ENCODE data around the gene S100A5. TPM values are rescaled to one million over a fixed set of nuclear protein-coding genes. Genes with fewer than 3 reads are reported as not detected.
A peak's percentile ranks its signal among the peaks of the same experiment; 100 is the strongest.

The S100A5 gene
- total and polyA plus RNA-seq, 7 donors, result not detected

GRCh38 chr1:153532769-153533599 lies 7.8 kb downstream of the S100A5 start:
- peak overlapping the region; percentile 15 for H3K27ac ChIP-seq
- peaks cover 0 to 12% (median 0%) of the 10 kb centered on the region in 3 donors for H3K27me3 ChIP-seq (ENCODE audit: insufficient read depth in 3 of 3, low read length in 2 of 3)
- WGBS, 3 donors, result 22 to 28% (median 24%) methylated on average over 34 of the region's 34 CpGs
- TF ChIP-seq, protein P1, sequence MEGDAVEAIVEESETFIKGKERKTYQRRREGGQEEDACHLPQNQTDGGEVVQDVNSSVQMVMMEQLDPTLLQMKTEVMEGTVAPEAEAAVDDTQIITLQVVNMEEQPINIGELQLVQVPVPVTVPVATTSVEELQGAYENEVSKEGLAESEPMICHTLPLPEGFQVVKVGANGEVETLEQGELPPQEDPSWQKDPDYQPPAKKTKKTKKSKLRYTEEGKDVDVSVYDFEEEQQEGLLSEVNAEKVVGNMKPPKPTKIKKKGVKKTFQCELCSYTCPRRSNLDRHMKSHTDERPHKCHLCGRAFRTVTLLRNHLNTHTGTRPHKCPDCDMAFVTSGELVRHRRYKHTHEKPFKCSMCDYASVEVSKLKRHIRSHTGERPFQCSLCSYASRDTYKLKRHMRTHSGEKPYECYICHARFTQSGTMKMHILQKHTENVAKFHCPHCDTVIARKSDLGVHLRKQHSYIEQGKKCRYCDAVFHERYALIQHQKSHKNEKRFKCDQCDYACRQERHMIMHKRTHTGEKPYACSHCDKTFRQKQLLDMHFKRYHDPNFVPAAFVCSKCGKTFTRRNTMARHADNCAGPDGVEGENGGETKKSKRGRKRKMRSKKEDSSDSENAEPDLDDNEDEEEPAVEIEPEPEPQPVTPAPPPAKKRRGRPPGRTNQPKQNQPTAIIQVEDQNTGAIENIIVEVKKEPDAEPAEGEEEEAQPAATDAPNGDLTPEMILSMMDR (IDR thresholded peaks at IDR 0.05), result peak; percentile 70
- peaks cover 12% of the 10 kb centered on the region for H3K4me1 ChIP-seq
- H3K9me3 ChIP-seq, result no peaks in the 10 kb centered on the region
- H3K36me3 ChIP-seq (ENCODE audit: insufficient read depth in 1 of 2, low read depth in 1 of 2), result no peaks in the 10 kb centered on the region
- ATAC-seq, result peak; percentile 58 to 77 (median 68)
- peak overlapping the region; percentile 77 for H3K4me3 ChIP-seq
- DNase-seq, result peak; percentile 88 to 92
- intact Hi-C loops (cut with DNase I), result loop anchor here (1.0 to 2.0 kb wide), 2 partner anchors 35 to 36 kb away; no protein-coding TSS in a partner anchor

- H3K4me1 ChIP-seq, result peaks cover 12% of the 10 kb centered on the region
- WGBS, 3 donors, result 69 to 84% (median 69%) methylated on average over 2 of the region's 2 CpGs
- TF ChIP-seq, protein P1 (IDR thresholded peaks at IDR 0.05), result no peak
- peaks cover 0 to 12% (median 0%) of the 10 kb centered on the region in 3 donors for H3K27me3 ChIP-seq (ENCODE audit: insufficient read depth in 3 of 3, low read length in 2 of 3)
- intact Hi-C loops (cut with DNase I), result loop anchor here in 1 of 2 donors (2.0 kb wide), 1 partner anchor 37 kb away; no protein-coding TSS in a partner anchor
- H3K36me3 ChIP-seq (ENCODE audit: insufficient read depth in 1 of 2, low read depth in 1 of 2), result no peaks in the 10 kb centered on the region
- ATAC-seq (no peak), DNase-seq (no peak)
- no peak overlapping the region for H3K4me3 ChIP-seq
- H3K9me3 ChIP-seq, result no peaks in the 10 kb centered on the region
- H3K27ac ChIP-seq, result no peak overlapping the region
These were observed 8.6 kb downstream of the S100A5 start for GRCh38 chr1:153532181-153532580.

- Histone ChIP-seq H3K27me3 (ENCODE audit: insufficient read depth in 3 of 3, low read length in 2 of 3) (peaks cover 0 to 12% (median 0%) of the 10 kb centered on the region in 3 donors), H3K4me3 (no peak overlapping the region), H3K27ac (no peak overlapping the region), H3K4me1 (peaks cover 12% of the 10 kb centered on the region), H3K36me3 (ENCODE audit: insufficient read depth in 1 of 2, low read depth in 1 of 2) (no peaks in the 10 kb centered on the region), H3K9me3 (no peaks in the 10 kb centered on the region)
- TF ChIP-seq, protein P1 (IDR thresholded peaks at IDR 0.05), result no peak
- WGBS, 3 donors, result 84 to 86% (median 86%) methylated on average over 3 of the region's 3 CpGs
- no peak for DNase-seq
- intact Hi-C loops (cut with DNase I), result loop anchor here in 1 of 2 donors (2.0 kb wide), 1 partner anchor 37 kb away; no protein-coding TSS in a partner anchor
- ATAC-seq, result no peak
These were observed 9.1 kb downstream of the S100A5 start for GRCh38 chr1:153531638-153532037.

DNA sequence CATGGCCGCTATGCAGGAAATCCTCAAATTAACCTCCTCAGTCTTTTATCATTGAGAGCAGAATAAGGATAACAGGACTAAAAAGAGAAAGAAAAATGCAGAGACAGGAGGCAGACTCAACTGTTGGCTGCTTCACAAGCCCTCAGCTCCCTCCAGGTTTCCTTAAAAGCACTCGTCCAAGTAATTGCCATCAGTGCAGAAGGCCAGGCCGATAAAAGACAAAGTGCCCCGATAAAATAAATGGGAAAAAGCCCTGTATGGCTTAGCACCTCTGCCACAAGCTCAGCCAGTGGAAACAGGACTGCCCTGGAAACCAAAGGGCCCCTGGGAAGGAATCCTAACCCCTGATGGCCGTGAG lies 13.1 kb downstream of the S100A5 start:
- WGBS, 3 donors, result 88 to 92% (median 88%) methylated on average over 5 of the region's 5 CpGs

More for the DNA sequence above, 13.1 kb downstream of the S100A5 start:
- TF ChIP-seq, protein P1 (IDR thresholded peaks at IDR 0.05), result no peak
- Histone ChIP-seq H3K9me3 (no peaks in the 10 kb centered on the region), H3K27me3 (ENCODE audit: insufficient read depth in 3 of 3, low read length in 2 of 3) (peaks cover 0 to 4% (median 0%) of the 10 kb centered on the region in 3 donors), H3K27ac (no peak overlapping the region), H3K4me1 (no peaks in the 10 kb centered on the region), H3K36me3 (ENCODE audit: insufficient read depth in 1 of 2, low read depth in 1 of 2) (no peaks in the 10 kb centered on the region), H3K4me3 (no peak overlapping the region)
- no peak for ATAC-seq
- DNase-seq, result no peak
- intact Hi-C loops (cut with DNase I), result no loop called here

Data from psoas muscle (tissue), 8 donors.